ENCODE measurements around the gene BEST3.

DNA sequence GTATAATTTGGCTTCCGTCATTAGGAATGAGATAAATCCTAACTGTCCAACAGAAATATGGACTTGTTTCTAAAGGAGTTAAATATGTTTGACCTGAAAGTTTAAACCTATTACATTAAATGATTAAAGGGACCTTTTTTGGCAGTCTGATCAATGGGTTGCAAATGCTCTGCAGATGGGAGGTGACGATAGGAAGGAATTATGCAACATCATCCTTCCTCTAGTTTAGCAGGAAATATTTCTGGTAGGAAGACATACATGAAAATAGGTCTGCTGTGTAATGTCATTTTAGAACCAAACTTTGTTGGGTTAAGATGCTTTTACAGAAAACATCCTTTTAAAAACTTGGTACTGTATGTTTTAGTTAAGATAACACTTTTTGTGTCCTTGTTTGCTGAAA lies 91.0 kb downstream of the BEST3 start:
- TF ChIP-seq, protein P1, sequence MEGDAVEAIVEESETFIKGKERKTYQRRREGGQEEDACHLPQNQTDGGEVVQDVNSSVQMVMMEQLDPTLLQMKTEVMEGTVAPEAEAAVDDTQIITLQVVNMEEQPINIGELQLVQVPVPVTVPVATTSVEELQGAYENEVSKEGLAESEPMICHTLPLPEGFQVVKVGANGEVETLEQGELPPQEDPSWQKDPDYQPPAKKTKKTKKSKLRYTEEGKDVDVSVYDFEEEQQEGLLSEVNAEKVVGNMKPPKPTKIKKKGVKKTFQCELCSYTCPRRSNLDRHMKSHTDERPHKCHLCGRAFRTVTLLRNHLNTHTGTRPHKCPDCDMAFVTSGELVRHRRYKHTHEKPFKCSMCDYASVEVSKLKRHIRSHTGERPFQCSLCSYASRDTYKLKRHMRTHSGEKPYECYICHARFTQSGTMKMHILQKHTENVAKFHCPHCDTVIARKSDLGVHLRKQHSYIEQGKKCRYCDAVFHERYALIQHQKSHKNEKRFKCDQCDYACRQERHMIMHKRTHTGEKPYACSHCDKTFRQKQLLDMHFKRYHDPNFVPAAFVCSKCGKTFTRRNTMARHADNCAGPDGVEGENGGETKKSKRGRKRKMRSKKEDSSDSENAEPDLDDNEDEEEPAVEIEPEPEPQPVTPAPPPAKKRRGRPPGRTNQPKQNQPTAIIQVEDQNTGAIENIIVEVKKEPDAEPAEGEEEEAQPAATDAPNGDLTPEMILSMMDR (conservative IDR thresholded peaks at IDR 0.05 in 1 of 2, IDR thresholded peaks at IDR 0.05 in 1 of 2; ENCODE audit: low read depth in 1 of 2, low read length in 2 of 2), result no peak
- TF ChIP-seq EZH2 (IDR thresholded peaks at IDR 0.05; ENCODE audit: low read length, missing control alignments), result no peak

Data from fibroblast of lung (primary cell).